D721Med (cell line): ENCODE measurements around the gene TRIM69.

Source experiments
- DNase-seq: peaks from one replicate; pipeline ENCODE4 v3.0.0; 2011; ENCODE audit warnings: low spot score; ENCODE audit not compliant: insufficient read length
- FAIRE-seq: peaks from 2 replicates; lab custom pipeline; 2011; peaks lifted over from hg19 to GRCh38; lab: Jason Lieb, UNC
- CTCF ChIP-seq: IDR thresholded peaks from 2 replicates; pipeline ENCODE4 v1.5.1; 2012; ENCODE audit warnings: mild to moderate bottlenecking, control low read depth; ENCODE audit not compliant: insufficient read depth; ENCODE audit errors: missing control alignments

The TRIM69 gene

GRCh38 chr15:44712346-44713005 lies 23.9 kb upstream of the TRIM69 start:
- DNase-seq: no peak
- no peak for FAIRE-seq
- TF ChIP-seq CTCF: no peak

GRCh38 chr15:44713006-44713966 lies 23.0 kb upstream of the TRIM69 start:
- no peak for DNase-seq

GRCh38 chr15:44715142-44715796 lies 21.1 kb upstream of the TRIM69 start:
- FAIRE-seq (no peak), DNase-seq (no peak)
- no peak for TF ChIP-seq CTCF

More at GRCh38 chr15:44713006-44713966, 23.0 kb upstream of the TRIM69 start:
- FAIRE-seq: no peak
- TF ChIP-seq CTCF: peak; percentile 26

- no peak for FAIRE-seq
- DNase-seq: no peak
- TF ChIP-seq CTCF: no peak
These were observed 20.5 kb upstream of the TRIM69 start for GRCh38 chr15:44715797-44716334.

- no peak for FAIRE-seq
- no peak for TF ChIP-seq CTCF
These were observed 19.2 kb upstream of the TRIM69 start for GRCh38 chr15:44716983-44717602.

GRCh38 chr15:44718180-44718926 lies 18.0 kb upstream of the TRIM69 start:
- no peak for TF ChIP-seq CTCF
- FAIRE-seq: no peak
- DNase-seq: no peak

More at GRCh38 chr15:44716983-44717602, 19.2 kb upstream of the TRIM69 start:
- DNase-seq: no peak
